ENCODE data around the gene WRAP73.

The WRAP73 gene

DNA sequence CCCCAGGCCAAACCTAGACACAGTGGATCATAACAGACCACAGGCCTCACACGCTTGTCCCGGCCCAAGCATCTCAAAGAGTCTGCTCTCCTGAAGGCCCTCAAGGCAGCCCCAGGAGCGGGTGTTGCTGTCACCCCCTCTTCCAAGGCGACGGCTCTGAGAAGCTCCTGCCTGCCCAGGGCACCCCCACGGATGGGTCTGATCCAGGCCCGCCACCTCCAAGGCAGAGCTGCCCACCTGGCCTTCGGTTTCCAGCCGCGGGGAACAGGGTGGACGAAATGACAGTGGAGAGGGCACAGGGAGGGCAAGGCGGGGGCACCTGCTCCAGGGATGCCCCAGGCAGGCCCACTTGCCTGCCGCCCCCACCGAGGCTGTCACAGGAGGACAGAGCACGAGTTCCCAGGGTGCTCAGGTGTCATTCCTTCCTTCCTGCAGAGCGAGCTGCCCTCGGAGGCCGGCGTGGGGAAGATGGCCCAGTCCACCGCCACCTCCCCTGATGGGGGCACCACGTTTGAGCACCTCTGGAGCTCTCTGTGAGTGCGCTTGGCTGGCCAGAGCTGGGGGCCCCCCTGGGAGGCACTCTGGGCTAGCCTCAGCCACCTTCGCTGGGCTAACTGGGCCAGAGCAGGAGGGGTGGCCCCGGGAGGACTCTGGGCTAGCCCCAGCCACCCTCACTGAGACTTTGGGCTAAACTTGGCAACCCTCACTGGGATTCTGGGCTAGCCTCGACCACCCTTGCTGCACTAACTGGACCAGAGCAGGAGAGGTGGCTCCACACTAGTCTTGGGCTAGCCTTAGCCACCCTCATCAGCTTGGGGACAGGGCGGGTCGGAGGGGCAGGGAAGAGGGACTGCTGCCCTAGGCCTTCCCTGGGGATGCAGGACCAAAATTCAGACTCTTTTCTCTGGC, 32.2 kb upstream of the WRAP73 start:
- no peak for DNase-seq (ENCODE audit: low read depth in 2 of 2)

DNA sequence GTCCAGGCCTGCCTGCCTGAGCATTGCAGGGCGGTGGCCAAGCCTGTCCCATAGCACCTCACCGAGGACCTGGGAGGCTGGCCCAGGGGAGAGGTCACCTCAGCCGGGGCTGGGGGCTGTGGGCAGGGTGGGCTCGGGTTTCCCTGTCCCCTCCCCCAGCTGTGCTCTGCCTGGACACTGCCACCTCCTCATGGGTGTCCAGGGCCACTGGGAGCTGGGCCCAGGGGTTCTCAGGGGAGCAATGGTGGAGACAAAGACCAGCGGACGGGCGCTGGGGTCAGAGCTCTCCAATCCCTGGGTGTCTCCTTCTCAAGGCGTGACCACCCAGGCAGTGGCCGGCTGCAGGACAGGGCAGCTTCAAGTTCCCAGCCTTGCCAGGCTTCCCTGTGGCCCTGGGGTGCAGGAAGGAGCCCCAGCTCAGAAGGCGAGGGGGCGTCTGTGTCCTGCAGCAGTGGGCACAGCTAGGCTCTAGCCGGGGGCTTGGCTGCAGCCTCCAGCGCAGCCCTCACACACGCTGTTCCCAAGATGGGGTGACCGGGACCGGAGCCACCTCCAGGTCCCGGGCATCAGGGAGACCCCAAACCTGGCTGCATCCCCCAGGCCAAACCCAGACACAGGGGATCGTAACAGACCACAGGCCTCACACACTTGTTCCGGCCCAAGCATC, 31.5 kb upstream of the WRAP73 start:
- no peak for DNase-seq (ENCODE audit: low read depth in 2 of 2)

DNA sequence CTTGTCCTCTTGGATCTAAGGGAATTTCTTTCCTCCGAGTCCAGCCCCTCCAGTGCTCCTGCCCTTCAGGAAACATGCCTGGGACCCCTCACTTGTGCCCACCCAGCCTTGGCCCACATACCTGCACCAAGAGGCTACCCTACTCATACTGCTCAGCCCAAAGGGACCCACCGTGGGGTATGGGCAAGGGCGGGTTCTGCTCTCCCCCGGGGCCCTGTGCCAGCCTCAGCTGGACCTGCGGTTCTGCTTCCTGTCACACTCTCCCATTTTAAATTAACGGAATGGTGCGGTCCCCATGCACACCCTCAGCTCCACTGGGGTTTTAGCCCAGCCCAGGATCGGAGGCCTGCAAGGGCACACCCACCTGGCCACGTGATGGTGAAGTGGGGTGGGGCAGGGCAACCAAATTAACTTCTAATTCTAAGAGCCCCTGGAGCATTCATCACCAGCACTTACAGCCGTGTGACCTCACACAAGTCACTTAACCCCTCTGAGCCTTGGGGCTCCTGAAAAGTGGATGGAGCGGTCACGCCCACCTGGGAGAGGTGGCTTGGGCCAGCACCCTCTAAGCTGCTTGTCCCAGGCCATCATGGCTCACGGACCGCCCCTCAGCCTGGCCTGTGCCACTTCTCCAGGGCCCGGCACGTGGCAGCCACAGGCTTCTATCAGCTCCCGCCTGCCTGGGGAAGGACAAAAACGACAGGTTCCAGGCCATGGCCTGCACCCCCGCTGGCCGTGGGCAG, 30.8 kb upstream of the WRAP73 start:
- no peak for DNase-seq (ENCODE audit: low read depth in 2 of 2)

DNA sequence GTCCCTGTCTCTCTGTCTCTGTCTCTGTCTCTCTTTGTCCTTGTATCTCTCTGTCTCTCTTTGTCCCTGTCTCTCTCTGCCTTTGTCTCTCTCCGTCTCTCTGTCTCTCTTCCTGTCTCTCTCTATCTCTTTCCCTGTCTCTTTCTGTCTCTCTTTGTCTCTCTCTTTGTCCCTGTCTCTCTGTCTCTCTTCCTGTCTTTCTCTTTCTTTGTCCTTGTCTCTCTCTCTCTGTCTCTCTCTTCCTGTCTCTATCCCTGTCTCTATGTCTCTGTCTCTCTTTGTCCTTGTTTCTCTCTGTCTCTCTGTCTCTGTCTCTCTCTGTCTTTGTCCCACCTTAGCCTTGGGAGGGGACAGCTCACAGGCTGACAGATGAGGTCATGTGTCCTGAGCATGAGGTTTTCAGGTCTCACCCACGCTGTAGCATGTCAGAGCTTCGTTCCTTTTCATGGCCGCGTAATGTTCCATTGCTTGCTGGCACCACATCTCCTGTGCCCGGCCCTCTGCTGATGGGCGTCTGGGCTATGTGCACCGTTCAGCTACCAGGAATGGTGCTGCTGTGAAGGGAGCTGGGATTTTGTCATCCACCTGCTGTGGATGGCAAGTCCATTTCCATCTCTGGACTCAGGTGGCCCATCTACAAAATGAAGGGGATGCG, 30.0 kb upstream of the WRAP73 start:
- DNase-seq (ENCODE audit: low read depth in 2 of 2): no peak

DNA sequence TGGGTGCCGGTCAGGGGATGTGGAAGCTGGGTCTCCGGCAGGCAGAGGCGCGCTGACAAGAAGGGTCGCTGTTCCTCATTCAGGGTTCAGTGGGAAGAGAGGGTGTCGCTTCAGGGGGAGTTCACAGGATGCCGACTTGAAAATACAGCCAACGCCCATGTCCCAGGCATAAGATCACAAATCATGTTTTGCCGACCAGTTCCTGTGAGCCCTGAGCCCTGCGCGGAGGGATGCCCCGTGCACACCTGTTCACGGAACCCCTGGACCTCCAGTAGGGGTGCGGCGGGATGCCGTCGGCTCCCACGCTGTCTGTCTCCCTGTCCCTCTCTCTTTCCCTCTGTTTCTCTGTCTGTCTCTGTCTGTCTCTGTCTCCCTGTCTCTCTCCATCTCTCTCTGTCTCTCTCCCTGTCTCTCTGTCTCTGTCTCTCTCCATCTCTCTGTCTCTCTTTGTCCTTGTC, 29.2 kb upstream of the WRAP73 start:
- DNase-seq (ENCODE audit: low read depth in 2 of 2): no peak

DNA sequence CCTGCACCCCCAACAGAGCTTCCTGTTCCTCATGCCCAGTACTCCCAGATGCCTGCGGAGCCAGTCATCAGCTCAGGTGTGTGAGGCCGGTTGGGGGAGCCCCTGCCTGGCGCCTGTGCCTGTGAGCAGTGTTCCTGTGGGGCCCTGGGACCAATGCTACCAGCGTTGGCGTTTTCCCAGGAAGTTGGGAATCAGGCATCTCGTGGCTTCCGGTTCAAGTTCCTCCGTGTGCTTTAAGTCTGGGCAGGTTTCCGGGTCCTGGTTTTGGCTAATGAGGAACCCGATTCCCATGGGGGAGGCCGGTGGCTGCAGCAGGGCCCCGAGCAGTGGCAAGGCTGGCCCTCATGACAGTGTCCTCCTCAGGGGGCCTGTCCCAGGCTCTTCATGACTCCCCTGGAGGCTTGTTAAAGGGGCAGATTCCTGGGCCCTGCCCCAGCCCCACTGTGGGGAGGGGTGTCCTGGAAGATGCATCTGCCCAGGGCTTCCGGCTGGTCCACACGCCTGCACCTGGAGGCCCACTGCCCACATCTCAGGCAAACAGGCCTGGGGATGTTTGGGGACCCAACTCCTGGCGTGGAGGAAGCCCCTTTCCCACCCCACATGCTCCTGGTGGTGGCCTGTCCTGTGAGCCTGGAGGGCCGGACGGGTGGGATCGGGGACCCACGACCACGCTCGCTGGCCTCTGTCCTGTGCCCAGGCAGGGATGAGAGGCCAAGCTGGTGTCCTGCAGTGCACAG, 28.6 kb upstream of the WRAP73 start:
- no peak for DNase-seq (ENCODE audit: low read depth in 2 of 2)

DNA sequence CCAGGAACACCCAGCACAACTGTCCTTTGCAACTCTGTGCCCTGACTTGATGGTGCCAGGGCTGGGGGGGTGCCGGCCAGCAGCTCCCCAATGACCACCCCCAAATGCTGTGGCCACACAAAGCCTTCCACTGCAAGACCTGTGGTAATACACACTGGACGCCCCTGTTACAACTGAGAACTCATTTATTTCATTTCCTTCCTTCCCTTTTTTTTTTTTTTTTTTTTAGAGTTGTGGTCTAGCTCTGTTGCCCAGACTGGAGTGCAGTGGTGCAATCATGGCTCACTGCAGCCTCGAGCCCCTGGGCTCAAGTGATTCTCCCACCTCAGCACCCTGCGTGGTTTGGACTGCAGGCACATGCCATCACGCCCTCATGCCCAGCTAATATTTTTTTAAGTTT, 27.6 kb upstream of the WRAP73 start:
- DNase-seq (ENCODE audit: low read depth in 2 of 2): no peak

DNA sequence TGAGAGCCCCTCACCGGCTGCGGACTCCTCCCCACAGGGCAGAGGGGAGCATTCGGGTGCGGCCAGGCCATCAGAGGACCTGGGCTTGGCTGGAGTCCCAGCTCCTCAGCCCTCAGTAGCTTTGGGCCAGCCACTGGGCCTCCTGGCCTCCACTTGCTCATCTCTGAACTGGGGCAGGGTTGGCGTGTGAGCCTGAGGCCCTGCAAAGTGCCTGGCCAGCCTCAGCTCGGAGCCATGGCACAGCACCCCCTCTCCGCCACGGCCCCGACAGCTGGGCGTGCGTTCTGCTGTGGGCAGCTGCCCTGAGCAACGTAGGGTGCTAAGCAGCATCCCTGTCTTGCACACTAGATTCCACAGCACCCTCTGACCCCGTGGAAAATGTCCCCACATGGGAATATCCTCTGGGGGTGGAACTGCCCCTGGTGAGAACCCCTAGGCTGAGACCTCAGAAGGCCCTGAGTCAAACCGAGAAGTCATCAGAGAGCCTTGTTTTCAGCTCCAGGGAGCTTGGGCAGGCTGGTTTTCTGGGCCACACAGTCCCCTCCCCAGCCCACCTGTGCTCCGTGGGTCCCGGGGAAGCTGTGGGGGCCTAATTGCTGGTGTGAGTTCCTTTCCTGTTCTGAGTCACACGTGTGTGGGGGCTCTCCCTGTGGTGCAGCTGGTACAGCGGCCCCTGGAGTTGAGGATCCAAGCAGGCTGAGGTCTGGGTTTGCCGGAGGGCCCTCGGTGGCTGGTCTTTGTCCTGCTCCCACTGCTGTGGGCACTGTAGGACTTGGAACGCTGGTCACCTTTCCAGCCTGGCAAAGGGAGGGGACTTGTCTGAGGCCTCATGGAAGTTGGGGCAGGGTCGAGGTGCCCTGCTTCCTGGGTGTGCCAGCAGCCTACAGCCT, 26.9 kb upstream of the WRAP73 start:
- DNase-seq (ENCODE audit: low read depth in 2 of 2): no peak

DNA sequence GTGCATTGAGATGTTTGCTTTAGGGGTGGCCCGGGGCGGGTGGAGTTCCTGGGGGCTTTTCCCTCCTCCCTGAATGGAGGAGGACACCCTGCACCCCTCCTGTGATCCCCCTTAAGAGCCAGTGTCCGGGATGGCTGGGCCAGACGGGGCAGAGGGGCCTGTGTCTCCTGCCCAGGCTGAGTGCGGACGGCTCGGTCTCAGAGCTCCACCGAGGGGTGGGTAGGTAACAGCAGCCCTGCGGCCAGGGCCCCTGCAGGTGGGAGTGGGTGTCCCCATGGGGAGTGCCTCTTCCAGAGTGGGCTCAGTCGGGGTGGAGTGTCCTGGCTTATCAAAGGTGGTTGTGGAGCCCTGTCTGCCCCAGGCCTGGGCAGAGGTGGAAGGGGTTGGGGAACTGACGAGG, 25.5 kb upstream of the WRAP73 start:
- DNase-seq (ENCODE audit: low read depth in 2 of 2): no peak

DNA sequence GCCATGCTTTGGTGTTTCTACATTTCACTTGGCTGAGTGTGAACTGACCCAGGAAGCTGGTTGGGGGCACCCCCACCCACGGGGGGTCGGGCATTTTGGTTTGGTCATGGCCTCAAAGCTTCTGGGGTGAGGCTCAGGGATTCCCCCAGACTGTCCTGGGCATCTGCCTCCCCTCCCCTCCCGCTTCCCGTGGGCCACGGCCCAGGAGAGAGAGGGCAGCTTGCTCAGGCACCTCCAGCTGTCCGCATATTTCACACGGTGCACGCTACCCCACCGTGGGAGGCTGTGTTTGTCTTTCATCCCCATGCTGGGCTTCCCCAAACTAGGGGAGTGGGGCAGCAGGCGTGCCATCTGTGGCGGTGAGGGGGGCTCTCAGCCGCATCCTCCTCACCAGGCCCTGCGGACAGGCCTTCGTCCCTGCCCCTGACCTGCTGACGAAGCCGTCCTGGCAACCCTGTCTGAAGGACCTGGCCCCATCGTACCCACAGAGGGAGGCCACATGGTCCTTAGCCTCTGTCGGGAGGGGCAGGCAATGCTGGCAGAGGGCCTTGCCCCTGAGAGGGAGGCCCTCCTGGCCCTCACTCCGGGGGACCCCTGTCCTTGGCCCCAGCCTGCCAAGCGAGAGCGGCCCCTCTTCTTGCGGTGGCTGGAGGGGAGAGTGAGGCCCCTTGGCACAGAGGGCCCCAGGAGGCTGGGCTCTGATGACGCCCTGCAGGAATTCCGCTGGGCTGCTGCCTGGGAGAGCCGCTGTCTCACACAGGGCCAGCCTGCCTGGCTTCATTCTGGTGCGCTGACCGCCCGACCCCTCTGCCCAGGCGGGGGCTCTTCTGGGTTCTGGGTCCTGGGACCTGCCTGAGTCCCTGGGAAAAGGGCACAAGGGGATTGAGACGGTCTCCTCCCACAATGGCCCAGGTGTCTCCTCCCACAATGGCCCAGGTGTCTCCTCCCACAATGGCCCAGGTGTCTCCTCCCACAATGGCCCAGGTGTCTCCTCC, 24.5 kb upstream of the WRAP73 start:
- no peak for DNase-seq (ENCODE audit: low read depth in 2 of 2)

DNA sequence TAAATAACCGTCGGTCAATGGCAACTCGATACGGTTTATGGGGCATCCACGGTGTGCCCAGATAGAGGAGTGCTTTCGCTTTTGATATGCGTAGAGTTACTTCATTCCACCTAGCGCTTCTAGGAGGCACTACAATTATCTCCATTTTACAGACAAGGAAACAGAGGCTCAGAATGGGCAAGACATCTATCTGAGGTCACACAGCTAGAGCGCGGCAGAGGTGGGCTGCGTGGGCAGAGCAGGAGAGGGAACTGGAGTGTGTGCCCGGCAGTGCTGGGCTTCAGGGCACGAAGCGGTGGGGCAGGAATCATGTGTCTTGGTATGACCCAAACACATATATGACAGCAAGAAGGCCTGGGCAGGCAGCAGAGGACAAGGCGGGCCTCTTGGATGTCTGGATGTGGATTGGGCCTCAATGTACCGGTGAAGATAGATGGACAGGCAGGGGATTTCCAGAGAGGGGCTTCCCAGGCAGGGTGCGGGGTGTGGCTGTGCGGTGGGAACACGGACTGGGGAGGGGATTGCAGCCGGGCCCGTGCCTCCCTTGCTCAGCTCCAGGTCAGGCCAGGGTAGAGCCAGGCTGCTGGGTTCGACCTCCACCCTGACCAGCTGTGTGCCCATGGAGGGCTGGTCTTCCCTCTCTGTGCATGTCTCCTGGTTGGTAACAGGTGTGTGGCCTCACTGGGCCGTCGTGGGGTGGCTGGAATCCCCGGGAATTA, 23.6 kb upstream of the WRAP73 start:
- DNase-seq (ENCODE audit: low read depth in 2 of 2): no peak

DNA sequence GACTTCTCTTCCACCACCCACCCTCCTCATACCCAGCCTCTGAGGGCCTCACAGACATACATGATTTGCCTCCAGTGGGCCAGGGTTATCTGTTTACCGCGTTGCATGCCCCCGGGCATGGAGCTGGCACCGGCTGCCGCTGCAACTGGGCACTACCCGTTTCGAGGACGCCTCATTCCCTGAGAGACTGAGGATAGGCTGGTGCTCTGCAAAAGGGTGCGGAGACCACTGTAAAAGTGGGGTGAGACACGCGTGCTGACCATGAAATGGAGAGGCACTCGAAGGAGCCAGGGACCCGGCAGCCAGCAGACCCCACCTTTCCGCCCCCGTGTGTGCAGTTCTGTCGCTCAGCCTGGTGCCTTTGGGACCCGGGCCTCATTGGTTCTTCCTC, 23.1 kb upstream of the WRAP73 start:
- no peak for DNase-seq (ENCODE audit: low read depth in 2 of 2)

DNA sequence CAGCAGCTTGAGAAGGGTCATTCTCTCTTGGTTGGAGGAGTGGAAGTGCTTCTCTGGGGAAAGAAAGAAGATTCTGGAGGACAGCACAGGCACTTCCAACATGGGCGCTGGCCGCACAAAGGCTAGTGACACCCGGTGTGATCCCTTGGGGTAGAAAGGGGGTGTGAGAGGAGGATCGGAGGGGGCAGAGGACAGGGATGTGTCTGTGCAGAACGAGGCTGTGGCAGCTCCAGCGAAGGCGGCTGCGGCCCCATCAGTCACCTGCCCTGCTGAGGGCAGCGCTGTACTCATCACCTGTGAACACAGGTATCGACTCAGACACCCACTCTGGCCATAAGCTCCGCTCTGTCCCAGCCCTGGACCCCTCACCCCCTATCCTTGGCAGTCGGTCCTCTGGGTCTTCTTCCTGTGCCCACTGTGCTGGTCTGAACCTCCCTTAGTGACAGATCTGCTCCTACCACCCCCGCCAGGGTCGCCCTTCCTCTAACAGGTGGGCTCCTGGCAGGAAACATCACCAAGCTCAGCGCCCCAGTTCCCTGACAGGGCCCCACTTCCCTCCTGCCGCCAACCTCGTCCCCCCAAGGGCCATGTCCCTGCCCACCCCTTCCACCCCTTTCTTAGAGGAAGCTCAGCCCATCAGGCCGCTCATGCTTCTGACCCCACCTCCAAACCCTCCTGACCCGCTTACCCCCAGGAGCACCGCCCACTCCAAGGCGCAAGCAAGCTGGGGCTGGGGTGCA, 22.5 kb upstream of the WRAP73 start:
- DNase-seq (ENCODE audit: low read depth in 2 of 2): no peak

DNA sequence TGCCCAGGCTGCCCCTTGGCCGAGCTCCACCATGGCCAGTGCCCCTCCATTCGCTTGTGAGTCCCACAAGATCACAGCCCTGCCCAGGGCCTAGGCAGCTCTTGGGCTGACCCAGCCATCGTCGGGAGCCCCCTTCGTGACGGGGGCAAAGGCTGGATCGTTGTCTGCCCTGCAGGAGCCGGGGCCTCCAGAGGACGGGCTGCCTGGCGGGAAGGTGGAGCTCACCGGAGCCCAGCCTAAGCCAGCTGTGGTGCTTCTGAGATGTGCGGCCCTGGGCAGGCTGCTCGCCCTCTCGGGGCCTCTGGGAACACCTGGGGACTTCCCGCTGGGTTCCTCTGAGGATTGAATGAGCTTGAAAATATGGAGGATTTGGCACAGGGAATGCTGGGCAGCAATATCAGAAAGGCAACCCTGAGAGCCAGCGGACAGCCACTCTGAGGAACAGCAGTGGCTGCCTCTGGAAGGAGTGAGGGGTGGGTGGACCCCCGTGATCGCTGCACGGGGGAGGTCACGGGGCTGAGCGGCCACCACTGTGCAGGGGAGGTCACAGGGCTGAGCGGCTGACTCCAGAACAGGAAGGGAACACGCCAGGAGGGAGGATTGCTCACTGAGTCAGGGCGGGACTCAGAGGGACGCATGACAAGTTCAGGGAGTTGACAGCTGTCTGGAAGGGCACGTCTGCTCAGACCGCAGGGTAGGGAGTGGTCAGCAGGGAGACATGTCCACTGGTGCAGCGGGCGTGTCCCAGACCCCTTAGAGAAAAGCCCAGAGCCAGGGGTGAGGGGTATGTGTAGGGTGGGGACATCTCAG, 21.7 kb upstream of the WRAP73 start:
- DNase-seq (ENCODE audit: low read depth in 2 of 2): no peak

DNA sequence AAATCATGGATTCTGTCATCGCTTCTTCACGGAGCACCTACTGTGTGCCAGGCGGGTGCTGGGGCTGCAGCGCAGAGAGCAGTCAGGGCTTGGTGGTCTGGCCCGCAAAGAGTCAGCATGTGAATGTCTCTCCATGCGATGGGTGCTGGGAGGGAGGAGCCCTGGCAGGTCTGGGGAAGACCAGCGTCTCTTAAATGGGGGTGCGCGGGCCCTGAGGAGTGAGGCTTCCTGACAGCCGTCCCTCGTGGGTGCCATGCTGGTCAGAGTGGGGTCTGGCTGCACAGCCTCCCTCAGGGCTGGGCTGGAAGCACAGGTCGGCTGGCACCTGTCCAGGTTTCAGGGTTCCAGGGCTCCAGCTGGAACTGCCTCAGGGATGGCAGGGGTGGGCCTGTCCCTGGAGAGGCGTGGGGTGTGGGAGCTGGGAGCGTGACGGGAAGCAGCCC, 20.9 kb upstream of the WRAP73 start:
- DNase-seq (ENCODE audit: low read depth in 2 of 2): no peak

DNA sequence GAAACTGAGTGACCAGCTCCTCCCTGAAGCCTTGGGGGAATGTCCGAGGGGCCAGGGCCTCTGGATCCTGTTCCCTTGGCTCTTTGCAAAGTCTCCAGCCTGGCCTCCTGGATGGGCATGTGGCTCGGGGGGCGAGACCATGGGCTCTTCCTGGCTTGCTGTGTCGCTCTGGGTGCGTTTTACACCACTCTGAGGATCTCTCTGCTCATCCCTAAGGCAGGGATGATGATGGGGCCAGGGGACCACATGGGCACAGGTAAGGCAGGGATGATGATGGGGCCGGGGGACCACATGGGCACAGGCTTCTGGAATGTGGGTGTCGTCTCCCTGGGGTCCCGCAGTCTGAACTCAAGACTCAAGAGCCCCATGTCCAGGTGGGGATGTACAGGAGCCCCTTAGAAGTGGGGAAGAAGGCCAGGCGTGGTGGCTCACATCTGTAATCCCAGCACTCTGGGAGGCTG, 20.1 kb upstream of the WRAP73 start:
- no peak for DNase-seq (ENCODE audit: low read depth in 2 of 2)

DNA sequence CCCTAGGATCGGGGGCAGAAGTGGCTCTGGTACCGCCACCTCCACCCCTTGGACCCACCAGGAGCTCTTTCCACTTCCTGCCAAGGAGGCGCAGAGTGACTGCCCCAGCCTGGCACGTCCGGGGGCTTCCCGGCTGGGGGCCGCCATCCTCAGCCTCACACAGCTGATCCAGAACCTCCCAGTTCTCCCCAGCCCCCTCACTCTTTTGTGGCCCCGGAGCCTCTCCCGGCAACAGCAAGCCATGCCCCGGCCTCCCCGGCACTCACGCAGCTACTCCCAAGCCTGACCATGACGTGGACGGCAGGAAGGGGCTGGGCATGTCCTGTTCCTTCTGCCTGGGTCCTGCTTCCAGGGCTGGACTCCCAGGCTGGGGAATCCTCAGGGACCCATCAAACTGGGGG, 19.5 kb upstream of the WRAP73 start:
- DNase-seq (ENCODE audit: low read depth in 2 of 2): no peak
